Peyer's patch (tissue), 4 donors: ENCODE data around the gene SMIM38. TPM values are rescaled to one million over a fixed set of nuclear protein-coding genes. Genes with fewer than 3 reads are reported as not detected.

Source experiments
- DNase-seq, 3 donors: peaks; one replicate each; pipeline ENCODE4 v3.0.0-alpha.2; 2017 to 2019
- H3K27ac ChIP-seq, 4 donors: fragments of 200-600 bp; sonication (generic); one replicate each; pipeline ENCODE4 v1.5.1; 2016 to 2019
- H3K27me3 ChIP-seq, 2 donors: fragments of 200-600 bp; sonication (generic); one replicate each; pipeline ENCODE4 v1.5.1; 2019
- H3K36me3 ChIP-seq, 3 donors: fragments of 200-600 bp; sonication (generic); one replicate each; pipeline ENCODE4 v1.5.1; 2016 to 2019
- H3K4me1 ChIP-seq, 4 donors: fragments of 200-600 bp; sonication (generic); one replicate each; pipeline ENCODE4 v1.5.1; 2016 to 2019
- H3K4me3 ChIP-seq, 4 donors: fragments of 200-600 bp; sonication (generic); 1 replicate in 3 of 4; 2 replicates in 1 of 4; pipeline ENCODE4 v1.5.1; 2016 to 2019; ENCODE audit warnings: mild to moderate bottlenecking in 1 of 4
- H3K9me3 ChIP-seq, 4 donors: fragments of 200-600 bp; sonication (generic); one replicate each; pipeline ENCODE4 v1.5.1; 2016 to 2019; ENCODE audit warnings: mild to moderate bottlenecking in 1 of 4
- POLR2A ChIP-seq, 2 donors: fragments of 450-650 bp; IDR thresholded peaks; one replicate each; pipeline ENCODE4 v1.5.1; 2017; ENCODE audit warnings: antibody characterized with exemption in 2 of 2, mild to moderate bottlenecking in 2 of 2, moderate library complexity in 2 of 2
- total RNA-seq, 4 donors: library from RNA; depleted of rRNA; stranded (reverse); fragments of >200 nt; gene quantifications; one replicate each; pipeline ENCODE4 v1.1.0, GENCODE V29; 2016
- TF ChIP-seq, protein P1 (sequence below), 6 experiments: fragments of 450-650 bp in 4 of 6; fragments of 200-600 bp in 2 of 6; sonication (generic) in 1 of 6; IDR thresholded peaks; one replicate each; pipeline ENCODE4 v1.5.1; 2017 to 2019; ENCODE audit warnings: antibody characterized with exemption in 6 of 6, mild to moderate bottlenecking in 3 of 6, moderate library complexity in 1 of 6

The SMIM38 gene
- total RNA-seq, 4 donors from 2014 or later = 0.95 to 2.8 TPM; not detected in 2

DNA sequence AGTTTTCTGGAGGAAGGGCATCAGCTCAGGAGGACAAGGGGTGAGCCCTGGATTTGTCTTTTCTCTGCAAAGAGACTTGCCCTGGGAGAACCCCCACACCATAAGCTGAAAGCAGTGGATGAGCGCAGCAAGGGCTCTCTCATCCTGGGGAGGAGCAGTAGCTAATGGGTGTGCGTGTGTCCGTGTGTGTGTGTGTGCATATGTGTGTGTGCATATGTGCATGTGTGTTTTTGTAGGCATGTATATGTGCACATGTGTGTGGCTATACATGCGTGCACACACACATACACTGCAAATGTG is 45.3 kb downstream of the SMIM38 start:
- no peak for DNase-seq
- Histone ChIP-seq H3K27ac (no peak overlapping the region), H3K9me3 (no peaks in the 10 kb centered on the region), H3K4me1 (no peaks in the 10 kb centered on the region), H3K27me3 (no peaks in the 10 kb centered on the region), H3K4me3 (no peak overlapping the region), H3K36me3 (no peaks in the 10 kb centered on the region)
- TF ChIP-seq, protein P1, sequence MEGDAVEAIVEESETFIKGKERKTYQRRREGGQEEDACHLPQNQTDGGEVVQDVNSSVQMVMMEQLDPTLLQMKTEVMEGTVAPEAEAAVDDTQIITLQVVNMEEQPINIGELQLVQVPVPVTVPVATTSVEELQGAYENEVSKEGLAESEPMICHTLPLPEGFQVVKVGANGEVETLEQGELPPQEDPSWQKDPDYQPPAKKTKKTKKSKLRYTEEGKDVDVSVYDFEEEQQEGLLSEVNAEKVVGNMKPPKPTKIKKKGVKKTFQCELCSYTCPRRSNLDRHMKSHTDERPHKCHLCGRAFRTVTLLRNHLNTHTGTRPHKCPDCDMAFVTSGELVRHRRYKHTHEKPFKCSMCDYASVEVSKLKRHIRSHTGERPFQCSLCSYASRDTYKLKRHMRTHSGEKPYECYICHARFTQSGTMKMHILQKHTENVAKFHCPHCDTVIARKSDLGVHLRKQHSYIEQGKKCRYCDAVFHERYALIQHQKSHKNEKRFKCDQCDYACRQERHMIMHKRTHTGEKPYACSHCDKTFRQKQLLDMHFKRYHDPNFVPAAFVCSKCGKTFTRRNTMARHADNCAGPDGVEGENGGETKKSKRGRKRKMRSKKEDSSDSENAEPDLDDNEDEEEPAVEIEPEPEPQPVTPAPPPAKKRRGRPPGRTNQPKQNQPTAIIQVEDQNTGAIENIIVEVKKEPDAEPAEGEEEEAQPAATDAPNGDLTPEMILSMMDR (IDR thresholded peaks at IDR 0.05) = no peak
- no peak for TF ChIP-seq POLR2A (IDR thresholded peaks at IDR 0.05)

DNA sequence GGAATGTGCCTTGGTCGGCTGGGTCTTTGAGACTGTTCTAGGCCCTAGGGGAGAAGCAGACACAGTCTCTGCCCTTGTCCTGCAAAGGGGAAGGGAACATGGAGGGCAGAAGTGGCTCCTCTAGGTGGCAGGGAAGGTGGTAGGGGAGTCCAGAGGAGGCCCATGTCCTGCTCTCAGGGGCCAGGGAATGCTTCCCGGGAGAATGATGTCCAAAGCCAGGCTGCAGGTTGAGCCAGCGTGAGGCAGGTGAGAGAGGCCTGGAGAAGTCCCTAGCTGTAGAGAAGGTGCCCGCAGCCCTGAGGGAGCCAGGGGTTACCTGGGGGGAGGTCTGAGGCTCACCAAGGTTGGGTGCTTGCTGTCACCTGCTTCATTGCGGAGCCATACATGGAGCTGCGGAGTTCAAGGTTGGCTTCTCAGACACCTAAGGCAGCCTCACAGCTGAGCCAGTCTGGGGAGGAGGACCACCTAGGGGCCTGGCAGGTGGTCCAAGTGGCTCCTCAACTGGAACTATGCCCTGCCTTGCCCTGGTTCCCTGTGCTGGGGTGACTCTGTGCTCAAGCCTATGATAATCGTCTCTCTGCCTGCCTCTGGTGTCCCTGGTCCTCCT is 46.1 kb downstream of the SMIM38 start:
- Histone ChIP-seq H3K27me3 (no peaks in the 10 kb centered on the region), H3K9me3 (no peaks in the 10 kb centered on the region), H3K4me1 (no peaks in the 10 kb centered on the region), H3K4me3 (no peak overlapping the region), H3K27ac (no peak overlapping the region), H3K36me3 (no peaks in the 10 kb centered on the region)
- DNase-seq = peak in 1 of 3 donors; percentile 27
- TF ChIP-seq, protein P1 (IDR thresholded peaks at IDR 0.05) = no peak
- TF ChIP-seq POLR2A (IDR thresholded peaks at IDR 0.05) = no peak

- no peak overlapping the region for H3K27ac ChIP-seq
- H3K36me3 ChIP-seq = no peaks in the 10 kb centered on the region
- H3K27me3 ChIP-seq = no peaks in the 10 kb centered on the region
- H3K4me3 ChIP-seq = no peak overlapping the region
- TF ChIP-seq POLR2A (IDR thresholded peaks at IDR 0.05) = no peak
- TF ChIP-seq, protein P1 (IDR thresholded peaks at IDR 0.05) = no peak
- H3K4me1 ChIP-seq = no peaks in the 10 kb centered on the region
- H3K9me3 ChIP-seq = no peaks in the 10 kb centered on the region
- DNase-seq = no peak
These were observed 46.9 kb downstream of the SMIM38 start for GRCh38 chr11:69202511-69203221.

DNA sequence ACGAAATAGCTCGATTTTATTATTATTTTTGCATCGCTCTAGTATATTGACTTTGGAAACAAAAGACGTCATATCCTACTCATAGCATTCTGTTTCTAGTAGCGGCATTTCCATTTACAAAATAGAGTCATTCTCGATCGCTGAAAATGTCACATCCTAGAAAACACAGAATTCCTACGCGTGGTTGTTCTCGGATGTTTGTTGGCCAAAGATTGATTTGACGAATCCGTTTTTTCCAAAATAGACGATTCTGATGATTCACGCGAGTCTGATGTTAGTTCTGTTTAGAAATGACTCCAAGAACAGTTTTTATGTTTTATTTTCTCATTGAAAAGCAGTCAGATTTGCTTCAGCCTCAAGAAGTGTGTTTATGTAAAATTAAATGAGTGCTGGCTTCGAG is 47.6 kb downstream of the SMIM38 start:
- H3K27me3 ChIP-seq = no peaks in the 10 kb centered on the region
- H3K4me1 ChIP-seq = no peaks in the 10 kb centered on the region
- no peaks in the 10 kb centered on the region for H3K9me3 ChIP-seq
- no peak overlapping the region for H3K4me3 ChIP-seq
- TF ChIP-seq, protein P1 (IDR thresholded peaks at IDR 0.05) = no peak
- no peak for TF ChIP-seq POLR2A (IDR thresholded peaks at IDR 0.05)
- DNase-seq = no peak
- no peaks in the 10 kb centered on the region for H3K36me3 ChIP-seq
- H3K27ac ChIP-seq = no peak overlapping the region

GRCh38 chr11:69203901-69204245 is 48.1 kb downstream of the SMIM38 start:
- Histone ChIP-seq H3K27ac (no peak overlapping the region), H3K4me1 (no peaks in the 10 kb centered on the region), H3K4me3 (no peak overlapping the region), H3K27me3 (no peaks in the 10 kb centered on the region), H3K9me3 (no peaks in the 10 kb centered on the region), H3K36me3 (no peaks in the 10 kb centered on the region)
- TF ChIP-seq, protein P1 (IDR thresholded peaks at IDR 0.05) = no peak
- TF ChIP-seq POLR2A (IDR thresholded peaks at IDR 0.05) = no peak
- peak in 1 of 3 donors; percentile 32 for DNase-seq
